Uterus (tissue), 2 donors: ENCODE measurements around the gene PRKG1.

Experiments used
- CTCF ChIP-seq, 4 experiments: fragments of 200-600 bp in 2 of 4; fragments of 450-650 bp in 2 of 4; sonication (generic) in 2 of 4; IDR thresholded peaks; one replicate each; pipeline ENCODE4 v1.5.1; 2016 to 2019; ENCODE audit warnings: antibody characterized with exemption in 4 of 4, mild to moderate bottlenecking in 2 of 4, moderate library complexity in 1 of 4
- POLR2A ChIP-seq, 2 donors: fragments of 450-650 bp; IDR thresholded peaks; one replicate each; pipeline ENCODE4 v1.6.1; 2016; ENCODE audit warnings: antibody characterized with exemption in 2 of 2, mild to moderate bottlenecking in 1 of 2, moderate library complexity in 1 of 2

- TF ChIP-seq CTCF (IDR thresholded peaks at IDR 0.05), result no peak
- no peak for TF ChIP-seq POLR2A (IDR thresholded peaks at IDR 0.05)
Measured at GRCh38 chr10:51669041-51669440, 594.8 kb downstream of the PRKG1 start.
